ENCODE measurements around the gene IFNG. TPM values are rescaled to one million over a fixed set of nuclear protein-coding genes. Genes with fewer than 3 reads are reported as not detected.

The IFNG gene
- total RNA-seq, 3 donors from 2014 or later, result not detected

GRCh38 chr12:68185598-68185997, 26.1 kb upstream of the IFNG start:
- no peak for TF ChIP-seq POLR2A (IDR thresholded peaks at IDR 0.05)
- TF ChIP-seq POLR2AphosphoS5 (IDR thresholded peaks at IDR 0.05), result no peak
- no peaks in the 10 kb centered on the region for H3K27me3 ChIP-seq
- no peak for DNase-seq (ENCODE audit: low spot score in 2 of 2)
- H3K4me3 ChIP-seq, result no peak overlapping the region
- no peaks in the 10 kb centered on the region for H3K36me3 ChIP-seq
- no peaks in the 10 kb centered on the region for H3K9me3 ChIP-seq
- intact Hi-C loops (cut with DNase I; ENCODE audit: low total_unique reads), result no loop called here
- no peaks in the 10 kb centered on the region for H3K4me1 ChIP-seq
- no peak overlapping the region for H3K27ac ChIP-seq

GRCh38 chr12:68180792-68181744, 21.5 kb upstream of the IFNG start:
- no peaks in the 10 kb centered on the region for H3K4me1 ChIP-seq
- intact Hi-C loops (cut with DNase I; ENCODE audit: low total_unique reads), result no loop called here
- no peaks in the 10 kb centered on the region for H3K27me3 ChIP-seq
- TF ChIP-seq POLR2AphosphoS5 (IDR thresholded peaks at IDR 0.05) (no peak), CTCF (IDR thresholded peaks at IDR 0.05) (no peak), POLR2A (IDR thresholded peaks at IDR 0.05) (no peak)
- H3K36me3 ChIP-seq, result no peaks in the 10 kb centered on the region
- H3K4me3 ChIP-seq, result no peak overlapping the region
- H3K27ac ChIP-seq, result no peak overlapping the region
- no peaks in the 10 kb centered on the region for H3K9me3 ChIP-seq
- no peak for DNase-seq (ENCODE audit: low spot score in 2 of 2)

GRCh38 chr12:68178774-68179439, 19.4 kb upstream of the IFNG start:
- TF ChIP-seq POLR2A (IDR thresholded peaks at IDR 0.05) (no peak), CTCF (IDR thresholded peaks at IDR 0.05) (no peak), POLR2AphosphoS5 (IDR thresholded peaks at IDR 0.05) (no peak)
- Histone ChIP-seq H3K4me1 (no peaks in the 10 kb centered on the region), H3K4me3 (no peak overlapping the region), H3K36me3 (no peaks in the 10 kb centered on the region), H3K27me3 (no peaks in the 10 kb centered on the region), H3K27ac (no peak overlapping the region), H3K9me3 (no peaks in the 10 kb centered on the region)
- intact Hi-C loops (cut with DNase I; ENCODE audit: low total_unique reads), result no loop called here
- no peak for DNase-seq (ENCODE audit: low spot score in 2 of 2)

- TF ChIP-seq POLR2AphosphoS5 (IDR thresholded peaks at IDR 0.05) (no peak), POLR2A (IDR thresholded peaks at IDR 0.05) (no peak), CTCF (IDR thresholded peaks at IDR 0.05) (no peak)
- Histone ChIP-seq H3K27me3 (no peaks in the 10 kb centered on the region), H3K4me1 (no peaks in the 10 kb centered on the region), H3K36me3 (no peaks in the 10 kb centered on the region), H3K4me3 (no peak overlapping the region), H3K9me3 (no peaks in the 10 kb centered on the region), H3K27ac (no peak overlapping the region)
- intact Hi-C loops (cut with DNase I; ENCODE audit: low total_unique reads), result no loop called here
- DNase-seq (ENCODE audit: low spot score in 2 of 2), result no peak
Observed at GRCh38 chr12:68178184-68178583, 18.6 kb upstream of the IFNG start.

- Histone ChIP-seq H3K27ac (no peak overlapping the region), H3K4me1 (no peaks in the 10 kb centered on the region), H3K27me3 (no peaks in the 10 kb centered on the region), H3K36me3 (no peaks in the 10 kb centered on the region), H3K9me3 (no peaks in the 10 kb centered on the region), H3K4me3 (no peak overlapping the region)
- TF ChIP-seq POLR2A (IDR thresholded peaks at IDR 0.05) (no peak), CTCF (IDR thresholded peaks at IDR 0.05) (no peak), POLR2AphosphoS5 (IDR thresholded peaks at IDR 0.05) (no peak)
- intact Hi-C loops (cut with DNase I; ENCODE audit: low total_unique reads), result no loop called here
- DNase-seq (ENCODE audit: low spot score in 2 of 2), result no peak
Observed at GRCh38 chr12:68177562-68177961, 18.0 kb upstream of the IFNG start.

Measured in breast epithelium (tissue), 4 donors.